H1 (cell line): Measurements from ENCODE around the gene CDK10. TPM values are rescaled to one million over a fixed set of nuclear protein-coding genes. Genes with fewer than 3 reads are reported as not detected.

Experiments
- CTCF ChIA-PET: fragments of 300-600 bp; sonication (Branson Sonifier 250); formaldehyde crosslinking; loops from one replicate; lab custom pipeline; 2021; ENCODE audit not compliant: partially characterized antibody; lab: Charles Lee
- POLR2A ChIA-PET: fragments of 300-600 bp; sonication (Branson Sonifier 250); formaldehyde crosslinking; loops from one replicate; lab custom pipeline; 2021; ENCODE audit warnings: inconsistent platforms; ENCODE audit not compliant: partially characterized antibody; lab: Charles Lee
- DNase-seq, 2 experiments: peaks; one replicate each; pipeline versions ENCODE4 v3.0.0 to v3.0.0-alpha.2; 2010 to 2022; ENCODE audit warnings: low spot score in 2 of 2, low read depth in 1 of 2, mixed read lengths in 1 of 2
- FAIRE-seq: peaks from 2 replicates; lab custom pipeline; 2011; peaks lifted over from hg19 to GRCh38; lab: Jason Lieb, UNC
- H2AFZ ChIP-seq: 2 replicates; pipeline ENCODE4 v1.8.1; 2012; ENCODE audit warnings: low read length, inconsistent platforms
- H2AK5ac ChIP-seq: 2 replicates; pipeline ENCODE4 v1.6.1; 2013; ENCODE audit warnings: low read depth, low read length
- H2BK120ac ChIP-seq: replicated peaks from 2 replicates; pipeline ENCODE3; 2013; ENCODE audit warnings: low read depth, low read length, inconsistent platforms
- H2BK12ac ChIP-seq: 2 replicates; pipeline ENCODE4 v1.6.1; 2013; ENCODE audit warnings: low read depth, low read length
- H2BK15ac ChIP-seq: 2 replicates; pipeline ENCODE4 v1.6.1; 2013; ENCODE audit warnings: low read length
- H2BK20ac ChIP-seq: 2 replicates; pipeline ENCODE4 v1.6.1; 2013; ENCODE audit warnings: low read length
- H2BK5ac ChIP-seq: 2 replicates; pipeline ENCODE4 v1.6.1; 2013; ENCODE audit warnings: low read depth, low read length
- H3K14ac ChIP-seq: 2 replicates; pipeline ENCODE4 v1.6.1; 2013; ENCODE audit warnings: inconsistent platforms; ENCODE audit not compliant: insufficient read length
- H3K18ac ChIP-seq: 2 replicates; pipeline ENCODE4 v1.6.1; 2013; ENCODE audit warnings: low read length; ENCODE audit errors: extremely low read depth
- H3K23ac ChIP-seq: 2 replicates; pipeline ENCODE4 v1.6.1; 2013; ENCODE audit warnings: inconsistent platforms; ENCODE audit not compliant: insufficient read length
- H3K23me2 ChIP-seq: 2 replicates; pipeline ENCODE4 v1.6.1; 2013; ENCODE audit warnings: low read depth, low read length
- H3K27ac ChIP-seq: 2 replicates; pipeline ENCODE4 v1.6.1; 2011; ENCODE audit warnings: low read depth, low read length, inconsistent platforms
- H3K27me3 ChIP-seq, 4 experiments: replicated peaks in 1 of 4; 1 replicate in 1 of 4; 2 replicates in 3 of 4; pipeline versions ENCODE4 v1.6.1 to v1.8.1; 2011 to 2013; ENCODE audit warnings: low read length in 3 of 4, mild to moderate bottlenecking in 3 of 4, inconsistent platforms in 2 of 4, mixed read lengths in 2 of 4, moderate library complexity in 1 of 4; ENCODE audit not compliant: control insufficient read depth in 3 of 4, insufficient read depth in 3 of 4; ENCODE audit errors: extremely low read depth in 1 of 4
- H3K36me3 ChIP-seq, 4 experiments: 2 replicates each; pipeline versions ENCODE4 v1.6.1 to v1.8.1; 2011 to 2013; ENCODE audit warnings: mild to moderate bottlenecking in 4 of 4, low read length in 3 of 4, moderate library complexity in 2 of 4, control low read depth in 1 of 4, inconsistent platforms in 1 of 4; ENCODE audit not compliant: insufficient read depth in 4 of 4, control insufficient read depth in 2 of 4
- H3K4ac ChIP-seq: replicated peaks from 2 replicates; pipeline ENCODE3; 2013; ENCODE audit warnings: low read length, low read depth, mixed read lengths, inconsistent platforms; ENCODE audit not compliant: insufficient read length
- H3K4me1 ChIP-seq, 4 experiments: replicated peaks in 1 of 4; 1 replicate in 1 of 4; 2 replicates in 3 of 4; pipeline versions ENCODE4 v1.6.1 to v1.8.1; 2011 to 2013; ENCODE audit warnings: low read length in 3 of 4, inconsistent platforms in 2 of 4, mixed read lengths in 1 of 4; ENCODE audit not compliant: insufficient read depth in 4 of 4, control insufficient read depth in 3 of 4
- H3K4me2 ChIP-seq, 2 experiments: 2 replicates each; pipeline versions ENCODE4 v1.6.1 to v1.8.1; 2011 to 2013; ENCODE audit warnings: low read depth in 2 of 2, low read length in 2 of 2, control low read depth in 1 of 2, inconsistent platforms in 1 of 2, mild to moderate bottlenecking in 1 of 2; ENCODE audit not compliant: insufficient read depth in 1 of 2
- H3K4me3 ChIP-seq, 4 experiments: fragments of 200-600, 300-600 bp in 1 of 4; sonication (generic), shearing (Covaris generic), sonication (Bioruptor Twin) in 1 of 4; 2 replicates each; pipeline versions ENCODE4 v1.5.1 to v1.8.1; 2011 to 2016; ENCODE audit warnings: low read length in 4 of 4, low read depth in 3 of 4, control low read depth in 2 of 4, inconsistent platforms in 2 of 4, mild to moderate bottlenecking in 2 of 4, mixed read lengths in 1 of 4, moderate library complexity in 1 of 4; ENCODE audit not compliant: insufficient read depth in 2 of 4; ENCODE audit errors: extremely low read depth in 1 of 4
- H3K56ac ChIP-seq: replicated peaks from 2 replicates; pipeline ENCODE3; 2013; ENCODE audit warnings: low read depth, mild to moderate bottlenecking, mixed read lengths, low read length, inconsistent platforms; ENCODE audit not compliant: insufficient read length
- H3K79me1 ChIP-seq: 2 replicates; pipeline ENCODE4 v1.6.1; 2013; ENCODE audit warnings: low read depth, low read length, control low read depth
- H3K79me2 ChIP-seq, 2 experiments: 2 replicates each; pipeline versions ENCODE4 v1.6.1 to v1.8.1; 2012 to 2013; ENCODE audit warnings: low read length in 2 of 2, mild to moderate bottlenecking in 2 of 2, inconsistent platforms in 1 of 2; ENCODE audit not compliant: insufficient read depth in 2 of 2, control insufficient read depth in 1 of 2
- H3K9ac ChIP-seq, 4 experiments: replicated peaks in 1 of 4; 1 replicate in 1 of 4; 2 replicates in 3 of 4; pipeline versions ENCODE4 v1.6.1 to v1.8.1; 2011 to 2013; ENCODE audit warnings: low read depth in 3 of 4, low read length in 3 of 4, control low read depth in 2 of 4, mild to moderate bottlenecking in 2 of 4, moderate library complexity in 2 of 4, inconsistent platforms in 1 of 4; ENCODE audit errors: extremely low read depth in 1 of 4
- H3K9me3 ChIP-seq, 2 experiments: 2 replicates each; pipeline versions ENCODE4 v1.6.1 to v1.8.1; 2012 to 2013; ENCODE audit warnings: mild to moderate bottlenecking in 2 of 2, moderate library complexity in 2 of 2, control low read depth in 1 of 2, inconsistent platforms in 1 of 2, low read depth in 1 of 2, low read length in 1 of 2, mixed read lengths in 1 of 2; ENCODE audit not compliant: insufficient read depth in 2 of 2
- H4K20me1 ChIP-seq, 2 experiments: replicated peaks in 1 of 2; 2 replicates each; pipeline versions ENCODE3 to v1.8.1; 2011 to 2013; ENCODE audit warnings: inconsistent platforms in 2 of 2, low read length in 2 of 2, mild to moderate bottlenecking in 1 of 2; ENCODE audit not compliant: insufficient read depth in 2 of 2, control insufficient read depth in 1 of 2
- H4K5ac ChIP-seq: 2 replicates; pipeline ENCODE4 v1.6.1; 2013; ENCODE audit warnings: low read length, low read depth, mixed read lengths, inconsistent platforms; ENCODE audit not compliant: insufficient read length
- H4K8ac ChIP-seq: 2 replicates; pipeline ENCODE4 v1.8.0; 2013; ENCODE audit warnings: mild to moderate bottlenecking, moderate library complexity, low read length, inconsistent platforms; ENCODE audit not compliant: insufficient read depth; ENCODE audit errors: extremely low read depth
- H4K91ac ChIP-seq: replicated peaks from 2 replicates; pipeline ENCODE3; 2013; ENCODE audit warnings: low read length, mixed read lengths, inconsistent platforms; ENCODE audit not compliant: insufficient read length
- ASH2L ChIP-seq: fragments of 200-600, 300-600 bp; sonication (generic); IDR thresholded peaks from one replicate; pipeline ENCODE4 v1.7.1; 2017; ENCODE audit warnings: low read length
- ATF2 ChIP-seq: IDR thresholded peaks from 2 replicates; pipeline ENCODE4 v1.6.1; 2012; ENCODE audit warnings: low read length, inconsistent platforms
- BACH1 ChIP-seq: IDR thresholded peaks from 2 replicates; pipeline ENCODE4 v1.6.1; 2012; ENCODE audit warnings: low read length, improper control_type of control experiment
- BRCA1 ChIP-seq: IDR thresholded peaks from 2 replicates; pipeline ENCODE4 v1.6.1; 2012; ENCODE audit warnings: low read depth, low read length, improper control_type of control experiment
- KDM5A ChIP-seq: fragments of 200-600 bp; IDR thresholded peaks from 2 replicates; pipeline ENCODE4 v1.7.1; 2012; ENCODE audit warnings: mild to moderate bottlenecking, low read length, inconsistent platforms, mixed read lengths
- PHF8 ChIP-seq: fragments of 200-600 bp; sonication (generic); conservative IDR thresholded peaks from 2 replicates; pipeline ENCODE4 v1.7.1; 2012; ENCODE audit warnings: low read depth, mild to moderate bottlenecking, inconsistent platforms, low read length, moderate library complexity
- SIN3A ChIP-seq, 2 experiments: IDR thresholded peaks in 1 of 2; conservative IDR thresholded peaks in 1 of 2; 2 replicates each; pipeline ENCODE4 v1.6.1; 2011 to 2012; ENCODE audit warnings: low read length in 2 of 2, improper control_type of control experiment in 1 of 2, low read depth in 1 of 2, mild to moderate bottlenecking in 1 of 2
- SP2 ChIP-seq: IDR thresholded peaks from 2 replicates; pipeline ENCODE4 v1.6.1; 2012; ENCODE audit warnings: mild to moderate bottlenecking, low read length, inconsistent platforms
- SRF ChIP-seq: IDR thresholded peaks from 2 replicates; pipeline ENCODE4 v1.6.1; 2011; ENCODE audit warnings: mild to moderate bottlenecking, low read depth, low read length, moderate library complexity
- TAF1 ChIP-seq: IDR thresholded peaks from 2 replicates; pipeline ENCODE4 v1.6.1; 2011; ENCODE audit warnings: mild to moderate bottlenecking, low read depth, low read length
- TBP ChIP-seq: IDR thresholded peaks from 2 replicates; pipeline ENCODE4 v1.6.1; 2011; ENCODE audit warnings: low read depth, low read length, improper control_type of control experiment
- WGBS, 2 experiments: shearing (Covaris generic) in 1 of 2; methylation state at CpG; one replicate each; pipeline versions ENCODE4 v1.1.6 to v1.1.7; 2013 to 2015; ENCODE audit warnings: low lambda C conversion rate in 2 of 2, mixed read lengths in 2 of 2, inconsistent platforms in 1 of 2, low coverage in 1 of 2, missing lambda C conversion rate in 1 of 2; ENCODE audit not compliant: insufficient replicate concordance in 2 of 2, insufficient coverage in 1 of 2, insufficient read length in 1 of 2; ENCODE audit errors: extremely low coverage in 1 of 2, missing lambda C conversion rate in 1 of 2; 5-methylcytosine and 5-hydroxymethylcytosine counted together
- polyA plus RNA-seq, 7 experiments: library from polyadenylated mRNA; depleted of rRNA in 3 of 7; stranded (reverse) in 5 of 7; unstranded in 2 of 7; fragments of >200 nt in 5 of 7; fragments of 200-250 nt in 2 of 7; gene quantifications; 1 replicate in 5 of 7; 2 replicates in 1 of 7; 4 replicates in 1 of 7; pipeline versions ENCODE4 v1.2.1 to v1.2.3, GENCODE V29; 2011 to 2013; ENCODE audit warnings: missing spikeins in 2 of 7, mixed read lengths in 2 of 7
- total RNA-seq: library from RNA; stranded (reverse); fragmentation: NEBNext Ultra II Directional; extraction: Animal tissue kit (Norgen Biotek cat#: 25700); gene quantifications from 2 replicates; pipeline ENCODE4 v1.2.1, GENCODE V29; 2021

CDK10 gene
- total and polyA plus RNA-seq, 2 of the 8 experiments (the other 6 are each of a cell fraction or from before 2014, with no cell fraction given), result 49.5 to 83.9 TPM

DNA sequence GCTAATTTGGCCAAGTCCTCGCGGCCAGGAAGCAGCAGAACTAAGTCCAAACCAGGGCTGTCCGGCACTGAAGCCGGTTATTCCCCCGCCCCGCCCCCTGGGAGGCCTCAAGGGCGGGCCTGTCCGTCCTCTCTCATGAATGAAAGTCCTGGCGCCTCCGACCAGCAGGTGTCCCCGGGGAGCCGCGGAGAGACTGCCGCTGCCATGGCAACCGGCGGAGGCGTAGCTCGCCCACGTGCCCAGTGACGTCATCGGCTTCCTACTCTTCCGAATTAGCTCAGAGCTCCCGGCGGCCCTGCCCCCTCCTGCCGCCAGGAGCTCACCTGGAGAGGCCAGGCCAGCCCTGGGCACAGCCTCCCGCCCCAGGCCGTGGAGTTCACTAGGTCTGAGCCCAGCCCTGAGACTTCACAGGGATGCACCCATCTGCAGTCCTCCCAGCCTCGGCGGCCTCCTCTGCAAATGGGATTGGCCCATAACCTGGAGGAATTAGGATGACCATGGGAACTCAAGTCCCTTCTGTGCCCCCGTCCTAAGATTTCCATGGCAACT, 13.7 kb downstream of the CDK10 start:
- no peaks in the 10 kb centered on the region for H3K9me3 ChIP-seq
- H2BK12ac ChIP-seq, result no peak overlapping the region
- H4K20me1 ChIP-seq, result peaks cover 0 to 23% of the 10 kb centered on the region in 2 experiments
- H2AK5ac ChIP-seq, result no peak overlapping the region
- peaks cover 0 to 11% (median 5%) of the 10 kb centered on the region in 4 experiments; a peak in 5 of 7 replicates for H3K4me1 ChIP-seq
- peaks cover 0 to 15% (median under 1%) of the 10 kb centered on the region in 4 experiments; a peak in 3 of 8 replicates for H3K36me3 ChIP-seq
- DNase-seq (peak; percentile 98), FAIRE-seq (no peak)
- no peaks in the 10 kb centered on the region for H3K79me1 ChIP-seq
- H3K18ac ChIP-seq, result peak overlapping the region; percentile 78
- H3K27ac ChIP-seq, result peak overlapping the region; percentile 28; the same call in 1 of the 2 replicates
- no peak overlapping the region for H3K23ac ChIP-seq
- peak overlapping the region; percentile 60; the same call in 1 of the 2 replicates for H2BK5ac ChIP-seq
- ChIA-PET CTCF (interaction anchor here (0.7 to 3.7 kb wide), 19 partner anchors 11 to 225 kb away, joined by 3 to 36 read pairs (median 5); partner anchors contain the start of gene CPNE7), POLR2A (interaction anchor here (0.6 to 5.3 kb wide), 24 partner anchors 8 to 211 kb away, joined by 3 to 59 read pairs (median 3); partner anchors contain the start of genes CDK10, CHMP1A, CPNE7 and FANCA)
- no peak overlapping the region for H2BK20ac ChIP-seq
- H4K91ac ChIP-seq, result no peak overlapping the region
- 6% methylated on average over 30 of the region's 30 CpGs; no CpG with 5 or more reads in 1 of the 2 experiments for WGBS, 2 experiments
- no peaks in the 10 kb centered on the region for H3K79me2 ChIP-seq
- H3K4ac ChIP-seq, result peak overlapping the region; percentile 65
- no peak overlapping the region for H3K56ac ChIP-seq
- no peak overlapping the region; the same call in 1 of the 2 replicates for H4K8ac ChIP-seq
- H3K27me3 ChIP-seq, result peaks cover 0 to 9% (median 2%) of the 10 kb centered on the region in 4 experiments; a peak in 3 of 7 replicates
- no peak overlapping the region for H2BK120ac ChIP-seq
- no peak overlapping the region for H2AFZ ChIP-seq
- H3K14ac ChIP-seq, result no peak overlapping the region
- no peak overlapping the region for H4K5ac ChIP-seq
- peak overlapping the region in 2 of 4 experiments; percentile 65 to 68; a peak in 2 of 7 replicates for H3K9ac ChIP-seq
- peak overlapping the region; percentile 49 to 78 (median 74) for H3K4me3 ChIP-seq
- peak overlapping the region; percentile 67 to 96 for H3K4me2 ChIP-seq
- peaks cover 13% of the 10 kb centered on the region; the same call in 1 of the 2 replicates for H3K23me2 ChIP-seq
- peak overlapping the region; percentile 88; the same call in 1 of the 2 replicates for H2BK15ac ChIP-seq
- TF ChIP-seq SIN3A (conservative IDR thresholded peaks at IDR 0.05 in 1 of 2, IDR thresholded peaks at IDR 0.05 in 1 of 2; ENCODE audit: low read depth in 1 of 2, low read length in 2 of 2), result peak; percentile 87 to 97; a peak in 3 of 4 replicates
- no peak for TF ChIP-seq SP2
- no peak for TF ChIP-seq BACH1
- TF ChIP-seq ATF2, result peak; percentile 96
- TF ChIP-seq BRCA1, result 0 out of 2 replicates have a peak, but pooled peaks have one; percentile 46
- TF ChIP-seq ASH2L, result peak; percentile 46
- peak; percentile 47; the same call in 1 of the 2 replicates for TF ChIP-seq TBP
- TF ChIP-seq KDM5A, result no peak
- peak; percentile 67 for TF ChIP-seq TAF1
- no peak for TF ChIP-seq SRF
- no peak for TF ChIP-seq PHF8
